ENCODE results near the gene KDM1A. TPM values are rescaled to one million over a fixed set of nuclear protein-coding genes. Genes with fewer than 3 reads are reported as not detected.

The KDM1A gene
- total and polyA plus RNA-seq, 4 donors, result 7.4 to 46.7 (median 21.5) TPM

- WGBS, result 64% methylated on average over 1 of the region's 1 CpG
- no peak overlapping the region for H3K4me3 ChIP-seq (ENCODE audit: low read depth in 1 of 3, low read length in 3 of 3)
- H3K27ac ChIP-seq (ENCODE audit: low read depth in 1 of 2, low read length in 2 of 2), result peak overlapping the region; percentile 44 to 55
- TF ChIP-seq NR2F2 (IDR thresholded peaks at IDR 0.05) (no peak), FOXA1 (IDR thresholded peaks at IDR 0.05) (no peak)
- H3K27me3 ChIP-seq (ENCODE audit: control insufficient read depth in 4 of 4, insufficient read depth in 4 of 4, low read length in 3 of 4), result no peaks in the 10 kb centered on the region
- H3K4me1 ChIP-seq (ENCODE audit: control insufficient read depth in 4 of 4, insufficient read depth in 4 of 4, low read length in 3 of 4), result peaks cover 0 to 9% (median 5%) of the 10 kb centered on the region in 4 donors
- no peaks in the 10 kb centered on the region for H3K36me3 ChIP-seq (ENCODE audit: control insufficient read depth in 4 of 4, insufficient read depth in 3 of 4, low read depth in 1 of 4, low read length in 3 of 4)
- H3K9ac ChIP-seq (ENCODE audit: low read depth in 1 of 2, low read length in 2 of 2), result no peak overlapping the region
- H3K9me3 ChIP-seq (ENCODE audit: control insufficient read depth in 4 of 4, low read length in 3 of 4), result no peaks in the 10 kb centered on the region
- DNase-seq (ENCODE audit: low spot score), result no peak
Observed at GRCh38 chr1:23102289-23102688, 83.0 kb downstream of the KDM1A start.

GRCh38 chr1:23103001-23103889 lies 84.0 kb downstream of the KDM1A start:
- H3K36me3 ChIP-seq (ENCODE audit: control insufficient read depth in 4 of 4, insufficient read depth in 3 of 4, low read depth in 1 of 4, low read length in 3 of 4), result no peaks in the 10 kb centered on the region
- WGBS, result 80% methylated on average over 10 of the region's 10 CpGs
- TF ChIP-seq FOXA2 (IDR thresholded peaks at IDR 0.05) (no peak), RXRA (IDR thresholded peaks at IDR 0.05) (no peak), SP1 (IDR thresholded peaks at IDR 0.05) (no peak), TAF1 (conservative IDR thresholded peaks at IDR 0.05) (no peak), RAD21 (IDR thresholded peaks at IDR 0.05) (no peak), HNF4G (IDR thresholded peaks at IDR 0.05) (no peak), ATF3 (IDR thresholded peaks at IDR 0.05) (no peak), CTCF (IDR thresholded peaks at IDR 0.05; ENCODE audit: low read depth, low read length, missing input control) (no peak), JUND (IDR thresholded peaks at IDR 0.05) (no peak), GABPA (IDR thresholded peaks at IDR 0.05 in 1 of 2, conservative IDR thresholded peaks at IDR 0.05 in 1 of 2) (no peak)
- H3K9ac ChIP-seq (ENCODE audit: low read depth in 1 of 2, low read length in 2 of 2), result no peak overlapping the region
- H3K4me1 ChIP-seq (ENCODE audit: control insufficient read depth in 4 of 4, insufficient read depth in 4 of 4, low read length in 3 of 4), result peaks cover 0 to 9% (median 5%) of the 10 kb centered on the region in 4 donors
- DNase-seq (ENCODE audit: low spot score), result no peak
- H3K27ac ChIP-seq (ENCODE audit: low read depth in 1 of 2, low read length in 2 of 2), result peak overlapping the region; percentile 28 to 42
- no peaks in the 10 kb centered on the region for H3K9me3 ChIP-seq (ENCODE audit: control insufficient read depth in 4 of 4, low read length in 3 of 4)
- H3K27me3 ChIP-seq (ENCODE audit: control insufficient read depth in 4 of 4, insufficient read depth in 4 of 4, low read length in 3 of 4), result no peaks in the 10 kb centered on the region
- H3K4me3 ChIP-seq (ENCODE audit: low read depth in 1 of 3, low read length in 3 of 3), result no peak overlapping the region

- no peak overlapping the region for H3K9ac ChIP-seq (ENCODE audit: low read depth in 1 of 2, low read length in 2 of 2)
- no peaks in the 10 kb centered on the region for H3K27me3 ChIP-seq (ENCODE audit: control insufficient read depth in 4 of 4, insufficient read depth in 4 of 4, low read length in 3 of 4)
- WGBS, result 85% methylated on average over 4 of the region's 4 CpGs
- no peaks in the 10 kb centered on the region for H3K4me1 ChIP-seq (ENCODE audit: control insufficient read depth in 4 of 4, insufficient read depth in 4 of 4, low read length in 3 of 4)
- H3K4me3 ChIP-seq (ENCODE audit: low read depth in 1 of 3, low read length in 3 of 3), result no peak overlapping the region
- H3K36me3 ChIP-seq (ENCODE audit: control insufficient read depth in 4 of 4, insufficient read depth in 3 of 4, low read depth in 1 of 4, low read length in 3 of 4), result no peaks in the 10 kb centered on the region
- no peak for DNase-seq (ENCODE audit: low spot score)
- no peaks in the 10 kb centered on the region for H3K9me3 ChIP-seq (ENCODE audit: control insufficient read depth in 4 of 4, low read length in 3 of 4)
- no peak overlapping the region for H3K27ac ChIP-seq (ENCODE audit: low read depth in 1 of 2, low read length in 2 of 2)
- TF ChIP-seq FOXA1 (IDR thresholded peaks at IDR 0.05) (no peak), MAX (IDR thresholded peaks at IDR 0.05) (no peak), FOXA2 (IDR thresholded peaks at IDR 0.05) (no peak), EGR1 (IDR thresholded peaks at IDR 0.05; ENCODE audit: low read depth in 2 of 2) (no peak), RAD21 (IDR thresholded peaks at IDR 0.05) (no peak), HNF4A (conservative IDR thresholded peaks at IDR 0.05) (no peak), HNF4G (IDR thresholded peaks at IDR 0.05) (no peak), REST (IDR thresholded peaks at IDR 0.05) (no peak), JUND (IDR thresholded peaks at IDR 0.05) (no peak), RXRA (IDR thresholded peaks at IDR 0.05) (no peak), ATF3 (IDR thresholded peaks at IDR 0.05) (no peak), SP1 (IDR thresholded peaks at IDR 0.05) (no peak), CTCF (IDR thresholded peaks at IDR 0.05; ENCODE audit: low read depth, low read length, missing input control) (no peak), YY1 (IDR thresholded peaks at IDR 0.05) (no peak), GABPA (IDR thresholded peaks at IDR 0.05 in 1 of 2, conservative IDR thresholded peaks at IDR 0.05 in 1 of 2) (no peak)
Observed at GRCh38 chr1:23108918-23109533, 89.8 kb downstream of the KDM1A start.
